IPS-NIHi7 (cell line): ENCODE results near the gene SYNGR2.

ENCODE experiments used
- DNase-seq: peaks from one replicate; pipeline ENCODE4 v3.0.0; 2012; ENCODE audit warnings: mixed read lengths; ENCODE audit errors: extremely low spot score

Gene SYNGR2

DNA sequence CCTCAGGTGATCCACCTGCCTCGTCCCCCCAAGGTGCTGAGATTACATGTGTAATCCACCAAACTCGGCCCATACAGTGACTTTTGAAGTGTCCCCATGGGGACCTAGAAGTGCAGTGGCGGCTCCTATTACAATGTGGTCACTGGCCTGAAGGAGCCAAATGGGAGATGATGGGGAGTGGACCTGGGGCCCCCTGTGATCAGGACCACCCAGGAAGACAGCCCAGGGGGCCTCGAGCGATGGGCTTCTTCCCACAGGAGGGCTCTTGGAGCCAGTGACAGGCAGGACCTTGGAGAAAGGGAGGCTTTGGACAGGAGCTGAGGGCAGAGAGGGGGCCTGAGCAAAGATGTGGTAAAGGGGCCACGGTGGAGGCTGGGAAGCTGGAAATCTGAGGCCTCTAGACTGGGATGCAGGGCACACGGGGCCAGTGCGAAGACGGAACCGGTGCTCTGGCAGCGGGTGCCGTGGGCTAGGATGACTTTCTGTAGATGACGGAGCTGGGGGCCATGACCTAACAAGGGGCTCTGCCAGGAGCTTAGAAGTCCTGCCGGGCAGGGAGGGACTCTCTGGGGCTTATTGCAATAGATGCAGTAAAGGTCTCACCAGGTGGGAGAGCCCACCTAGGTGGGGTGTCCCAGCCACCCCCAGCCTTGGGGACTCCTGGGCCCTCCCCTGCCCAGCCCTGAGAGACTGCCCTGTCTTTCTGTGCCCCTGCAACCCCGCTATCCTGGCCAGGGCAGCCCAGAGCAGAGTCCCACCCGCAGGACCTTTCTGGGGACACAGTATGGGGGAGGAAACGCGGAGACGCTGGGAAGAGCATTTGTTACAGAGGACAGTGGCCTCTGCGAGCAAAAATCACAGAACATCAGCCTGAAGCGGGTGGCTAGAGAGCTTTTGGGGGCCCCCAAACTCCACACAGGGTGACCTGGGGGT lies 24.9 kb upstream of the SYNGR2 start:
- no peak for DNase-seq

DNA sequence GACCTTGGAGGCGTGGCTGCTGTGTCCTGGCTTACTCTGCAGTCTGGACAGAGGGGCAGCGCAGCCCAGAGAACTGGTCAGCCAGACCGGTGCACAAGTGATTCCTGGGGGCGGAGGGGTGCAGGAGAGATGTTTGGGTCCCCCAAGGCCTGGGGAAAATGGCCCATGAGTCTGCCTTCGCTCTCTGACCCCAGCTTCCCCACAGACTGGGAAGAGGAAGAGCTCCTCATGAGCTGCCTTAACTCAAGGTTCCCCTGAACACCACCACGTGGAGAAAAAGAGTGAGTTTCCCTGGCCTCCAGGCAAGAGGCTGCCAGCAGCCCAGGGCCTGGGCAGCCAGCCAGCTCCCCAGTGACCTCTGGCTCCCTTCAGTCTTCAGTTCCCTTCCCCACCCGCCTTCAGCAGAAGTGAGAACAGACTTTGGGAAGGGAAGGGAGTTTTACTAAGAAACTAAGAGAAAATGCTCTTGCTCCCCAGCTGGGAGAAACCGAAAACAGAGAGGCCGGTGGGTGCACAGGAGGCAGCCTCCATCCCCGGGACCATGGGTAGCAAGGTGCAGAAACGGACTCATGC lies 24.1 kb upstream of the SYNGR2 start:
- no peak for DNase-seq

DNA sequence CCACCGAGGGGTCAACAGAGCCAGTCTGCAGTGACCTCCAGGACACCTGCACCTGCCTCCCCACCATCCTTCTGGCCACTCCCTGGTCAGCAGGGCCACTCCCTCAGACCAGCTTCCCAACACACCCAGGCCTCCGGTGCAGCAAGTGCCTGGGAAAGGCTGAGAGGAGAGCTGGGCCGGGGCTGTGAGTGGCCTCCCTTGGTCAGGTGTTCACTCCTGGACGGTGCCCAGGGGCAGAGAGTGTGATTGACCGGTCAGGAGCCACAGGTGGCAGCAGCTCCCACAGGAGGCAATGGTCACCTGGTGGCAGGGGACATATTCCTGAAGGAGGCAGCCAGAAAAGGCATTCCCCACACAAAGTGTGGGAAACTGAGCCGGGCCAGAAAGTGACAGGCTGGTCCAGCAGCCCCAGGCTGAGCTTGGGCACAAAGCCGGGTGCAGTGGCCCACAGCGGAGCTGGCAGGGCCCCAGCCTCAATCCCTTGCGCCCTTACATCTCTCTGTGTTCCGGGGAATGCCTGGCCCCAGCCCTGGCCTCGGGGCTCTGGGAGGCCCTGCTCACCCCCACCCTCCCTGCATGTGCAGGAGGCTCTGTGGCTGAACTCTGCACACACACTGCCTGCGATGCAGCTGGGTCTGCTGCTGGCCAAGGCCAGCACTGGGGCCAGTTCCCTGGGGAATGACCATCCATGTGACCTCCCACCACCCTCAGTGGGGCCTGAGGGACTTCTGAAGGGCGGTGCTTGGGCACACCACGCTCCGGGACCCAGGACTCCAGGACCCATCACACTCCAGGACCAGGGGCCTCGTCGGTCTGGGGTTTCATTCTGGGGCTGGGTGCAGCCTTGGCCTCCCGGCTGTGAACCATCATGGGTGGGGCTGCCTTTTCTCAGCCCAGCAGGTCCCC lies 23.4 kb upstream of the SYNGR2 start:
- DNase-seq = no peak

DNA sequence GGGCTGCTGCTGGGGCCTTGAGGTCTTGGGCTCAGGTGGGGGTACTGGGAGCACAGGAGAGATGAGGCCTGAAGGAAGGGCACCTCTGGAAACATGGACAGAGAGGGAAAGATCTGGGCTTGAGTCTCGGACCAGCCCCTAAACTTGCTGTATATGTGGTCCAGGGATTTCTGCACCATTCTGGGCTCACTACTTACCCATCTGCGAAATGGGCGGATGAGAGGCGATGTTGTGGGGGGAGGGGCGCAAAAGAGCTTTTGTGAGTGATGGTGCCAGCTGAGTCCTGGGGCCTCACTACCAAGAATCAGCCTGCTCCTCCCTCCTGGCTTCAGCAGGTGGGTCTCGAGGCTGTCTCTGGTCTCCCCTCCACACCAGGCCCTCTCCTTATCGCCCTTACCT lies 21.9 kb upstream of the SYNGR2 start:
- no peak for DNase-seq

DNA sequence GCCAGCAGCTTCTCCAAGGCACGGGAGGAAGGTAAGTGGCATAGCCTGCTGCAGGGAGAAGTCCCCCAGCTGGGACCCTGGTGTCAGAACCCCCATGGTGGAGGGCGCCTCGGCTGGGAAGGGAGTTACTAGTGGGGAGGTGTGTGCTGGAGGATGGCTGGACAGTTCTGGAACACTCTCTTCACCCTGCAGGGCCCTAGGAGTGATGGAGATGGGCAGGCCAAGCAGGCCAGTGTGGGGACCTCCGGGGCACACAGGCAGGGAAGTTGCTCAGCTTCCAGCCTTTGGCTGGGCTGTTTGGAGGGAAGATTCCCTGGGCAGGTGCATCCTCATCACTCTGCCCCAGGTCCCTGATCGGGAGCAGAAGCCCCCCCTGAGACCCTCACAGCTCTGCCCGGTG lies 21.5 kb upstream of the SYNGR2 start:
- DNase-seq = no peak

DNA sequence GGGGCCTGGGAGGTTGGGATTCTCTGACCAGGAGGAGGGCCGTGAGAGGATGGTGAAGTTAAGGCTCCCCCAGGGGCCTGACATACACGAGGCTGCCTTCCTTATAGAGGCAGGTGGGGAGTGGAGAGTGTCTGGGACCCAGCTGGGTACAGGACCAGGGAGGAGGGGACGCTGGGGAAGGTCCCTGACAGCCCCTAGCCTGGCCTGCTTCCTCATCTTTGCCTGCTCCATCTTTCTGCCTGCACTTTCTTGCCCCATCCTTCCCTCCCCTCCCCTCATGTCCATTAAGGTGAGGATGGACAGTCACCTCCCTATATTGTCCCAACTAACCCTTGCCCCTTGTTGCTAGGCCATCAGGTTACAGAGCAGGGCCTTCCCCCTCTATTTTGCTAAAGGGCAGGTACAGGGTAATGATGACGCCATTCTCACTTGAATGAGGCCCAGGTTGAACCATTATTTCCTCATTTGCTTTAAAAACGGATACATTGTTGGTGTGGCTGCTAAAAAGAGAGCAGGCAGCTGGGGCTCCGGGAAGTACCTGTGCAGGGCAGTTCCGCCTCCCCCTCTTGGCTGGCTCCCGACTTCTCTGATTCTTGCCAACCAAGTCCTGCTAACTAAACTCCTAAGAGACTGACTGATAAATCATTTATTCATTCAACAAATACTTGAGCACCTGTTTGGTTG lies 20.9 kb upstream of the SYNGR2 start:
- no peak for DNase-seq

DNA sequence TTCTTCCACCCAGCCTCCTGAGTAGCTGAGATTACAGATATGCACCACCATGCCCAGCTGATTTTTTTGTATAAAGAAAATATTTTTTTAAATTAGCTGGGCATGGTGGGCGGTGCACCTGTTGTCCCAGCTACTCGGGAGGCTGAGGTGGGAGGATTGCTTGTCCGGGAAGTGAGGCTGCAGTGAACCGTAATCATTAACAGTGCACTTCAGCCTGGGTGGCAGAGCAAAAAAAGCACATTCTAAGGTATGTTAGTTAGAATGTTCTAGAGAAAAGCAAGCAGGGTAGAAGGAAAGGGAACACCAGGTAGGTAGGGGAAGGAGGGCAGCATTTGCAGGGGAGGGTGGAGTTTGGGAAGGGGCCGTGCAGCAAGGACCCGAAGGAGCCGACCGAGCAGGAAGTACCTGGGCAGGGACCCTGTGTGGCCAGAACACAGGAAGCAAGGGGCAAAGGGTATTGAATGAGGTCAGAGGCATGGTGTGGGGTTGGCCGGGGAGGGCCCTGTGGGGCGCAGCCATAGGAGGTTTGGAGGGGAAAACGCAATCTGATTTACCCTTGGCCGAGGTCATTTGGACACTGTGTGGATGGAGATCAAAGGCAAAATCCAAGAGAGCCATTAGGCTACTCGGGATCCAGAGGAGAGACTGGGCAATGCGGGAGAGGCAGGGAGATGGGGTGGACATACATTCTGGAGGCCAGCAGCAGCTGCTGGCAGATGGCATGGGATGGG lies 19.9 kb upstream of the SYNGR2 start:
- DNase-seq = no peak

DNA sequence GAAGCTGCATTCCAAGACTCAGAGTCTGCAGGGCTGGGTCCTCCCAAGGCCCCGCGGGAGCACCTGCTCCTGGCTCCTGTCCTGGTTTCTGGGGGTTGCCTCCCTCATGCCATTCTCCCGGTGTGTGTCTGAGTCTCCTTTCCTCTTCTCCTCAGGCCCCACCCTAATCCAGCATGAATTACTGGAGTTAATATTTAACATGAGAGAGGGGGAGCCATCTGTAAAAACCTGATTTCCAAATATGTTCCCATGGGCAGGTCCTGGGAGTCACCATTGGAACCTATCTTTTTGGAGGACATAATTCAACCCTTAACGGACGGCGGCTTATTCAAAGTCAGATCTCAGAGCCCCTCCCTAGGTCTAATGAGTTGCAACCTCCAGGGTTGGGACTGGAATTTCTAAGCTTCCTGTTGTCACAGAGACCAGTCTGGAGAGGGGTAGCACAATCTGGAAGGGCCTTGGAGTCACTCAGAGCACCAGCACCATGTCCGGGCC lies 16.8 kb upstream of the SYNGR2 start:
- no peak for DNase-seq

DNA sequence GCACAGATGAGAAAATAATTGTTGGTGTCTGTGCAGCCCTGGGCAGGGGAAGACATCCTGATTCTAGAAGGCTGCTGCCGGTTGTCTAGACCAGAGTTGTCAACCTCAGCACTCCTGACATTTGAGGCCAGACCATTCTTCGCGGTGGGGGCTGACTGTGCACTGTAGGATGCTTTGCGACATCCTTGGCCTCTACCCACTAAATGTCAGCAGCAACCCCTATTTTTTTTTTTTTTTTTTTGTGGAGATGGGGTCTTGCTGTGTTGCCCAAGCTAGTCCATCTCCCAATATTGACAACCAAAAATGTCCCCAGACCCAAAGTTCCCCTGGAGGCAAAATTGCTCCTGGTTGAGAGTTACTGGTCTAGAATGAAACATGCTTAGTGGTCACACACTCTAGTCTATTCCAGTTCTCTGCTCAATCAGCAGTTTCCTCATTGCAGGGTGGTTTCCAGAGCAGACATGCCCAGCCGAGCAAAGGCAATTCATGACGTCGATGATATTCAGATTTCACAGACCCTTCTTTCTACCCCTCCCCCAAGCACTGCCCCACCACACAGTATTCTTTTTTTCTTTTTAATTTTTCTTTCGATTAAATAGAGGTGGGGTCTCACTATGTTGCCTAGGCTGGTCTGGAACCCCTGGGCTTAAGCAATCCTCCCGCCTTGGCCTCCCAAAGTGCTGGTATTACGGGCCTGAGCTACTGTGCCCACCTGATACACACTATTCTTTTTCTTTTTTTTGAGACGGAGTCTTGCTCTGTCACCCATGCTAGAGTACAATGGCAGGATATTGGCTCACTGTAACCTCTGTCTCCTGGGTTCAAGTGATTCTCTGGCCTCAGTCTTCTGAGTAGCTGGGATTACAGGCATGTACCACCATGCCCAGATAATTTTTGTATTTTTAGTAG lies 13.2 kb upstream of the SYNGR2 start:
- DNase-seq = no peak

DNA sequence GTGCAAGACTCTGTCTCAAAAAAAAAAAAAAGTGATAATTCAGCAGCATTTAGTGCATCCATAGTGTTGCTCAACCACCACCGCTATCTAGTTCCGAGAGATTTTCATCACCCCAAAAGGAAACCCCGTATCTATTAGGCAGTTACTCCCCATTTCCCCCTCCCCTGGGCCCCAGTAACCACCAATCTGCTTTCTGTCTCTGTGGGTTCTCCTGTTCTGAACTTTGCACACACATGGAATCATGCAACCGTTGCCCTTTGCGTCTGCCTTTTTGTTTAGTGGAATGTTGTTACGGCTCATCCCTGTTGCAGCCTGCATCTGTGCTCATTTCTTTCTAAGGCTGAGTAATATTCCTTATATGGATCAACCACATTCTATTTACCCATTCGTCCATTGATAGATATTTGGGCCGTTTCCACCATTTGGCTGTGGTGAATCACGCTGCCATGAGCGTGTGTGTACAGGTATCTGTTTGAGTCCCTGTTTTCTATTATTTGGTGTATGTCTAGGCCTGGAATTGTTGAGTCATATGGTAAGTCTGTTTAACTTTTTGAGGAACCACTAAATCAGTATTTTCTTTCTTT lies 8.7 kb upstream of the SYNGR2 start:
- no peak for DNase-seq

DNA sequence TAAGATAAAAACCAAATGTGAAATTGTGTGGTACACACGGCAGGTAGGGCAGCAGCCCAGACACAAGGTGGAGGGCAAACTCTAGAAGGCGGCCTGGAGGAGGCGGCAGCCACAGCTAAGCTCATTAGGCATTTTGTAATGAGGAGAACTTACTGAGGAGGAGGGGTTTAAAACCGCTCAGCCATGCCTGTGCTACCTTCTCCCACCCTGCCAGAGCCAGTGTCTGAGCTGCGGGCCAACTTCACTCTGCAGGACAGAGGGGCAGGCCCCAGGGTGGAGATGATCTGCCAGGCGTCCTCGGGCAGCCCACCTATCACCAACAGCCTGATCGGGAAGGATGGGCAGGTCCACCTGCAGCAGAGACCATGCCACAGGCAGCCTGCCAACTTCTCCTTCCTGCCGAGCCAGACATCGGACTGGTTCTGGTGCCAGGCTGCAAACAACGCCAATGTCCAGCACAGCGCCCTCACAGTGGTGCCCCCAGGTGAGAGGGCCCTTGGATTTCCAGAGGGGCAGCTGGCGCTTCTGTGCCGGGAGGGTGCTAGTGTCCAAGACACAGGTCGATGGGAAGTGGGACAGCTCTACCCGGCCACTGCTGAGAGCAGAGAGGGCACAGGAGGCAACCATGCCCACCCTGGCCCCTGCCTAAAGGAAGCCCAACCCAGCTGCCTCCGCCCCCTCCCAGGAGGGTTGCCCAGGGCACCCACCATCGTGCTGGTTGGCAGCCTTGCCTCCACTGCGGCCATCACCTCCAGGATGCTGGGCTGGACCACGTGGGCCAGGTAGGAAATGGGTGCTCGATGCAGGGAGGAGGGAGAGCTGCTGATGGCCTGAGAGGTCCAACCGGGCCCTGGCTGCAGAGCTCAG lies 4.3 kb upstream of the SYNGR2 start:
- DNase-seq = no peak

DNA sequence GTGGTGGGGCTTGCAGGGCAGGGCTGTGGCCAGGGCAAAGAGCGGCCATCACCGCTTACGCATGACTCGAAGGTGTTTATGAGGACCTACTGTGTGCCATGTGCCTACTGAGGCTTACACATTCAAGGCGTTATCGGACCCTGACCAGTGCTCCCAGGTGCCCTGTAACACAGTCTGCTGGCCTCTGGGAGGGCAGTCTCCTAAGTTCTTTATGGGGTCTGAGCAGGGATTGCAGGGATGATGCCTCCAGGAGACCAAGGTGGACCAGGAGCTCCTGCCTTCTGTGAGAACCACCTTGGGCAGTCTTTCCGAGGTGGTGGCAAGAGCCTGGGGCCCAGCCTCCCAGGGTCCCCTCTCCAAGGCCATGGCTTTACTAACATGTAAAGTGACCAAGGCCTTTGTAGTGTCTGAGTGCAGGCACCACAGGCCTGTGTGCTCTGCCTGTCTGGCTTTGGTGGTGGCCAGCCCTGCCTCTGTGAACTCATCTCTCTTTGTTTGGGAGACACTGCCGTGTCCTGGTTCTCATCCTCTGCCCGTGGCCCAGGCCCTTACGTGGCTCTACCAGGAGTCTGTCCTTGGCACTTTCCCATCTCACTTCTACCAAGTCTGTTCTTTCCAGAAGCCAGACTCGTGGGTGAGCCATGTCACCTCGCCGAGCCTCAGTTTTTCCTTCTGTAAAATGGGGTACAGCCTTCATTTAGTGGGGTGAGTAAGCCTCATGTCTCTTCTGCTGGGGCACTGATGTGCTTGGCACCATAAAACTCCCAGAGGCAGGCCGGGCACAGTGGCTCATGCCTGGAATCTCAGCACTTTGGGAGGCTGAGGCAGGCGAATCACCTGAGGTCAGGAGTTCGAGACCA lies 3.4 kb upstream of the SYNGR2 start:
- no peak for DNase-seq

DNA sequence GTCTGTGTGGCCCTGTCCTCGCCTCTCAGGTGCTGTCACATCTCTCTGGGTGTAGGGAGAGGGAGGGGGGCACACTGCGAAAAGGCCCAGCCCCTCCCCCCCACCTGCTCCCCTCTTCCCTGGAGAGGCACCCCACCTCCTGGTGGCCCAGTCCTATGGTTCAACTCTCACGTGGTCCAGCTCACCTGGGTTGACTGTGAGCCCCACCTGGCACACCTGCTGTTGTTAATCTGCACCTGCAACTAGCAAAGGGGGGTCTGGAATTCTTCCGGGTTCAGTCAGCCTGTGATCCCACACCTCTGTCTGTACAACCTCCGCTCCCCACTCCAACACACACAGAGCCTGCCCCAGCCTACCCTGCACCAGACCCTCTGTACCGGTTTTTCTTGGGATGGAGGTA lies 2.0 kb upstream of the SYNGR2 start:
- no peak for DNase-seq

DNA sequence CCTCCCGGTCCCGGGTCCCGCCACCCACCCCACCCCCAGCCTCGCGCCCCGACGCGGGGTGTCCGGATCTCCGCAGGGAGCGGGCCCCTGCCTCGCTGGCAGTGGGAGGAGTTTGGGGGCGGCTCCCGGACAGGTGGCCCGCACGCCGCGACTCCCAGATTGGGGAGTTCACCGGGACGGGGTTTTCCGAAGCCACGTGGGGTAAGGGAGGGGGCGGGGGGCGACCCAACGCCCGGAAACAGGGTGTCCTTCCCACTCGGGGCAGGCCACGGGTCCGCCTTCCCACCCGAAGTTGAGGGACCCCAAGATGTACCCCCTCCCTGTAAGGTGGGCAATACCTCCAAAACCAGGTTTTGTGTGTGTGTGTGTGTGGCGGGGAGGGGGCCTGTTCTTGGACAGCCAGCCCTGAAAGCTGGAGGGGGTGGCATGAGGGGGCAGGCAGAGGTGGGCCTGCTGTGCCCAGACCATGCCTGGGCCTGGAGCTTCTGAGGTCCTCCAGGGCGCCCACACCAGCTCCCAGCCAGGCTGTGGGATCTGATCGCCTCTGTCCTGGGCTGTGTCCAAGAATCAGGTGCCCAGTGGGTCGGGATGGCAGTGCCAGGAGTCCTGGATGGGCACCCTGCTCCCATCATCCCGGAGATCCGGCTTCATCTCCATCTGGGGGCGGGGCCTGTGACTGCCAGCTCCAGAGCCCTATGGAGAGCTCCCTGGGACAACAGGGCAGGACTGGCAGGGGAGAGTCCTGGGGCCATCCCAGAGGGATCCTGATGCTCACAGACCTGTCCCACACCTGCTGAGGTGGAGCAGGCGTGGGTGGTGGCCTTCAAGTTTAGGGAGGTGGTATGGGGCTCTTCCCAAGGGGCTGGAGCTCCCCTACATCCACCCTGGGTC lies 767 bp downstream of the SYNGR2 start:
- DNase-seq = peak; percentile 67

DNA sequence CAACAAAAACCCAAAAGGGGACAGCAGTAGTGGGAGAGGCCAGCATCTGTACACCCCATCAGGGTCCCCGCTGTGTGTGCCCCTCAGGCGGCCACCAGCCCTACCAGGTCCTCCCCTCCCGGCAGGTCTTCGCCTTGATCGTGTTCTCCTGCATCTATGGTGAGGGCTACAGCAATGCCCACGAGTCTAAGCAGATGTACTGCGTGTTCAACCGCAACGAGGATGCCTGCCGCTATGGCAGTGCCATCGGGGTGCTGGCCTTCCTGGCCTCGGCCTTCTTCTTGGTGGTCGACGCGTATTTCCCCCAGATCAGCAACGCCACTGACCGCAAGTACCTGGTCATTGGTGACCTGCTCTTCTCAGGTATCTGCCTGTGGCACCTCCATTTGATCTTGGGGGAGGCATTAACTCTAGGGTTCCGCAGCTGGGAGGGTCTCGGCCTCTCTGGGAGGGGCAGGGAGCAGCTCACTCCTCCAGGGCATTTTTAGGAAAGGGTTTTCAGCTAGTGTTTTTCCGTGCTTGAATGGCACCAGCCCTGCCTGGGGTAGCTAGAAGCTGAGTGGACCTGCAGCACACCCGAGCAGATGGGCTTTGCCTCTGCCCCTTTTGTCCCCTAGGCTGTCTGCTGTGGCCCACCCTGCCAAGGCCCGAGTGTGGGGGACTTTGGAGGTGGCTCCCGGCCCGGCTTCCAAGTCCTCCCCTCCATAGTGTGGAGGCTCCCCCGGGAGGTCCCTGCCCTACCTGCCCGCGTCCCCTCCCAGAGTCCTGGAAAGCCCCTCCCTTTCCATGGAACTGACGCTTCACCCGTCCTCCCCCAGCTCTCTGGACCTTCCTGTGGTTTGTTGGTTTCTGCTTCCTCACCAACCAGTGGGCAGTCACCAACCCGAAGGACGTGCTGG lies 2.6 kb downstream of the SYNGR2 start:
- DNase-seq = no peak
